Measurements from ENCODE around the gene CELF2. TPM values are rescaled to one million over a fixed set of nuclear protein-coding genes. Genes with fewer than 3 reads are reported as not detected.

The CELF2 gene
- total RNA-seq, 1 donor = 135 TPM

DNA sequence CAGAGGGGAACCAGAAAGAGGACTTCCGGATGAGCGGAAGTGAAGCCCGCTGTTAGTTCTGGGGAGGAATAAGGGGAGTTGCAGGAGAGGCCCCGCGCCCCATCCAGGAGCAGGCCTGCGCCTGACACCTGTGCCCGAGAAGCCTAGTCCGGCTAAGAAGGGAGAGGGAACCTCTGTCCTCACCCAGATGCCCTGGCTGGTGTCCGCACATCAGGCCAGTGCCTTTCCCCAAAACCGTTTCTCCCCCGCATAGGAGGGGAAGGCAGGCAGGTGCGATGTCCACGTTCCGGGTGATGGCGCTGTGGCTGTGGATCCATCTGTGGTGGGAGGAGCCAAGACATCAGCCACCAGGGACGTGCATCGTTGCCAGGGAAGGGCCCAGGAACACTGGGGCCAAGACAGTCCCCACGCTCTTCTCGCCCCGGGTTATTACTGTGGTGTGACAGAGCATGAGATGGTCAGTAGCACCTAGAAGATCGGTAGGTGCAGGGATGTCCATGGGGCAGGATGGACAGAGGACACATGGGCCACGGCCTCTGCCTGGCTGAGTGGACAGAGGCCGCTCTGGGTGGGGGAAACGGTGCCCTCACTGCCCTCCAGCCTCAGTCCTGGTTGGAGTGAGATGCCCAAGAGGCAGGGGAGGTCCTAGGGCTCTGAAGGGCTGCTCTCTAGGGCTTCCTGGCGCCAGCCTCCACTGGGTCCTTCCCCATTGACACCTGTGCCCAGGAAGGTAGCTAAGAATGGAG, 262.7 kb downstream of the CELF2 start:
- Histone ChIP-seq H3K4me1 (ENCODE audit: insufficient read depth, low read length) (peaks cover 34% of the 10 kb centered on the region), H3K4me3 (ENCODE audit: low read length) (no peak overlapping the region), H3K27me3 (ENCODE audit: insufficient read depth, low read length) (no peaks in the 10 kb centered on the region), H3K9me3 (ENCODE audit: low read depth, low read length) (no peaks in the 10 kb centered on the region)

- H3K9me3 ChIP-seq (ENCODE audit: low read depth, low read length) = no peaks in the 10 kb centered on the region
- H3K4me1 ChIP-seq (ENCODE audit: insufficient read depth, low read length) = peaks cover 42% of the 10 kb centered on the region
- no peak overlapping the region for H3K4me3 ChIP-seq (ENCODE audit: low read length)
- H3K27me3 ChIP-seq (ENCODE audit: insufficient read depth, low read length) = no peaks in the 10 kb centered on the region
Observed at GRCh38 chr10:11282156-11282555, 264.5 kb downstream of the CELF2 start.

DNA sequence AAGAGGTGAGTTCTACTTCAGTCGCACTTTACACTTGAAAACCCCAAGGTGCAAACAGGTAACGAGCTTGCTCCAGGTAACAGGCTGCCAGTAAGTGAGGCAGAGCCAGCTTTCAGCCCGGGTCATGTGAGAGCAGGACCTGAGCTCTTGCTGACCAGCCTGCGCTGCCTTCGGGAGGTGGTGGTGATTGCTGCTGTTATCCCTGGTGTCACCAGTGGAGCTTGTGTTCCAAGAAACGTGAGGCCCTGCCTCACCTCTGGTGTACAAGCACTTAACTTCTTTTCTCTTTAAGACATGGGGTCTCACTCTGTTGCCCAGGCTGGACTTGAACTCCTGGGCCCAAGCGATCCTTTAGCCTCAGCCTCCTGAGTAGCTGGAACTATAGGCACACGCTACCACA, 265.0 kb downstream of the CELF2 start:
- Histone ChIP-seq H3K4me3 (ENCODE audit: low read length) (no peak overlapping the region), H3K9me3 (ENCODE audit: low read depth, low read length) (no peaks in the 10 kb centered on the region), H3K4me1 (ENCODE audit: insufficient read depth, low read length) (peaks cover 42% of the 10 kb centered on the region), H3K27me3 (ENCODE audit: insufficient read depth, low read length) (no peaks in the 10 kb centered on the region)

GRCh38 chr10:11284291-11285085, 266.8 kb downstream of the CELF2 start:
- Histone ChIP-seq H3K27me3 (ENCODE audit: insufficient read depth, low read length) (no peaks in the 10 kb centered on the region), H3K4me1 (ENCODE audit: insufficient read depth, low read length) (peaks cover 42% of the 10 kb centered on the region), H3K9me3 (ENCODE audit: low read depth, low read length) (no peaks in the 10 kb centered on the region), H3K4me3 (ENCODE audit: low read length) (no peak overlapping the region)

DNA sequence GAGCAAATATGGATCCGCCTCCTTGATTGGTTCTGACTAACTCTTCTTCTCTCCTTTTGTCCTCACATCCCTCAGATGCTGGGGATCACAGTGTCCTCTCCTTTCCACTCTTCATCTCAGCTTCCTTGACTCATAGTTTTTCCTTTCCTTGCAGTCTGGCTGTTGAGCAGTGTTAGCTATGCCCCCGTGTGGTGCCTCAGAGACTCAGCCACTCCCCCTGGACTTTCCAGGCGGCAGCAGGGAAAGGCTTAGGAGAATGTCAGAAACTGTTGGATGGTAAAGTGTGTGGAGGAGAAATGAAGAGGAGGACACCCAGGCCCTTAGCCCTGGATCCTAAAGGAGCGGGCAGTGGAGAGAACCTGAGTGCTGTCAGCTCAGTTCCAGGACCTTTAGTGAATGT, 267.5 kb downstream of the CELF2 start:
- peaks cover 42% of the 10 kb centered on the region for H3K4me1 ChIP-seq (ENCODE audit: insufficient read depth, low read length)

DNA sequence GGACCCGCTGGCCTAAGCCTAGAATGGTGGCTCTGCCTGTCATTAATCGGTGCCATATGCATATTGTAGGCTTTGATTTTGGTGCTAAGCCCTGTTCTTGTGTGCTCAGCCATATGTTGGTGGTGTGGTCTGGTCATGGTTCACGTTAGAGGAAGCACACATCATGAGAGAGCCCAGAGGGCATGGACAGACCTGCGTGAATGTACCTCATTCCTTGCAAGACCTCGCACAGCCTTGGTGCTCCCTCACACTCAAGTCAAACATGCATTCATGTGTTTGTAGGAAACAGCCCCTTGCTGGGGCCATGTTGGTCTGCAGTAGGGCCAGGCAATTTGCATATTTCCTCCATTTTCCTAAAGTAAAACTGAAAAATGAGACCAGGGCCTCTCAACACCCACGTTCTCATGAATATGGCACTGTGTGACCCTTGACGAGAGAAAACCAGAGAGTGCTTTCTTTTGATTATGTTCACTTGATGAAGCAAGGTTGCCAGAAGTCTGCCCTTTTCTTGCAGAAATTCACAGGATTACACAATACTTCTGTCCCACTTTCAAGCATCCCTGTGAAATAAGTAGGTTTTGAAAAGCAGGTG, 268.7 kb downstream of the CELF2 start:
- no peak overlapping the region for H3K4me3 ChIP-seq (ENCODE audit: low read length)
- no peaks in the 10 kb centered on the region for H3K27me3 ChIP-seq (ENCODE audit: insufficient read depth, low read length)
- peaks cover 32% of the 10 kb centered on the region for H3K4me1 ChIP-seq (ENCODE audit: insufficient read depth, low read length)
- H3K9me3 ChIP-seq (ENCODE audit: low read depth, low read length) = no peaks in the 10 kb centered on the region

More for the DNA sequence above, 267.5 kb downstream of the CELF2 start:
- Histone ChIP-seq H3K9me3 (ENCODE audit: low read depth, low read length) (no peaks in the 10 kb centered on the region), H3K27me3 (ENCODE audit: insufficient read depth, low read length) (no peaks in the 10 kb centered on the region), H3K4me3 (ENCODE audit: low read length) (no peak overlapping the region)

GRCh38 chr10:11288302-11288701, 270.6 kb downstream of the CELF2 start:
- no peak overlapping the region for H3K4me3 ChIP-seq (ENCODE audit: low read length)
- no peaks in the 10 kb centered on the region for H3K27me3 ChIP-seq (ENCODE audit: insufficient read depth, low read length)
- H3K4me1 ChIP-seq (ENCODE audit: insufficient read depth, low read length) = peaks cover 19% of the 10 kb centered on the region
- H3K9me3 ChIP-seq (ENCODE audit: low read depth, low read length) = no peaks in the 10 kb centered on the region

DNA sequence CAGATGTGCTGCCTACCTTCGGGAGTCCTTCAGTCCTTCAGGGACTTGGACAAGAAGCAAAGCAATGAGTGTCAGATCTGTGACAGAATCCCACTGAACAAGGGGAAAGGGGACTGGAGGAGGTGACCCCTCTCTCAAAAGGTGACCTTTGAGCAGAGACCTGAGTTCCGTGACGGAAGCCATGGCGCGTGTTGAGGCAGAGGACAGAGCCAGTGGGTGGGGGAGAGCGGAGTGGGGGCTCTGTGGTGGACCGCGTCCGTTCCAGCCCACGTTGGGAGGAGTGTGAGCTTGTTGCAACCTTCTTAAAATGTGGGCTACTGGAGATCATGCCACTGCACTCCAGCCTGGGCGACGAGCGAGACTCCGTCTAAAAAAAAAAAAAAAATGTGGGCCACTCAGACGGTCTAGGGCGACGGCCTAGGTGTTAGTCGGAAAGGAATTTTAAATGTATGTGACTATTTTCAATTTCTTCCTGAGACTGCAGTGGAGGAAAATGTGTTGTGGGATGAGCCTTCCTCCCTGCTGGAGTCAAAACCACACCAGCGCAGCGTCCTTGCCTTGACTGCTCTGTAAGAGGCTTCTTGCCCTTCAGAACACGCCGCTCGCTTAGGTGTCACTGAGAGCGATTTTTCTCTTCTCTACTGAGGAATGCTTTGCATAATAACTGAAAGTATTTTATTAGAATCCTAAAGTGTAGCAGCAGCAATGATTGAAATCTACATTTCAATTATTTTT, 272.7 kb downstream of the CELF2 start:
- H3K9me3 ChIP-seq (ENCODE audit: low read depth, low read length) = no peaks in the 10 kb centered on the region
- H3K4me1 ChIP-seq (ENCODE audit: insufficient read depth, low read length) = peaks cover 9% of the 10 kb centered on the region
- no peak overlapping the region for H3K4me3 ChIP-seq (ENCODE audit: low read length)
- no peaks in the 10 kb centered on the region for H3K27me3 ChIP-seq (ENCODE audit: insufficient read depth, low read length)

DNA sequence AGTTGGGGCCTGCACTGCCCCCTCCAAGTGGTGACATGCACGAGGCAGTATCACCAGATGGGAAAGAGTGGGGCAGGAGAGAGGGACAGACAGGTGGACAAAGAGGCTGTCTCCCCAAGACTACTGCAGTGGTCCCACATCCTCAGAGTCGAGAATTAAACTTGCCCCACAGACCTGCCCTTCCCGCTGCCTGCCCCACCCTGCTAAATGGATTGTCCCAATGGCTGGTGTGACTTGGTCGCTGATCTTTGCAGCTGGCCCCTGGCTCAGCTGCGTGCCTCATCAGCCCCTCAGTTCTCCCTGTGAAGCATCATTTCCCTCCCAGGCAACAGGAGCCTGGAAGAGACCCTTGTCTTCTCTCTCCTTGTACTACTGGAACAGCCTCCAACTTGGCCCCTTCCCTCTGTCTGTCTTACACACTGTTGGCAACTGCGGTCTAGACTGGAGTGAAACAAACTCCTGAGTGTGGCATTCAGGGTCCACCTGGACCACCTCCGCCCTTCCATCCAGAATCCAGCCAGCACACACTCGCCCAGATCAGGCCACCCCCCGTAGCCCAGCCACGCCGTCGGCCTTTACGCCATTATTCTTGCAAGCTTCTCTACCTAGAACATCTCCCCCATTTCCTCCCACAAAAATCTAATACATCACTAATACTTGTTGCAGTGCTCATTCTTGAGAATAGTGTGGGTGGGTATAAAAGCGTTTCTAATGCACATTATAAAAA, 275.1 kb downstream of the CELF2 start:
- Histone ChIP-seq H3K27me3 (ENCODE audit: insufficient read depth, low read length) (no peaks in the 10 kb centered on the region), H3K4me1 (ENCODE audit: insufficient read depth, low read length) (no peaks in the 10 kb centered on the region), H3K9me3 (ENCODE audit: low read depth, low read length) (no peaks in the 10 kb centered on the region), H3K4me3 (ENCODE audit: low read length) (no peak overlapping the region)

DNA sequence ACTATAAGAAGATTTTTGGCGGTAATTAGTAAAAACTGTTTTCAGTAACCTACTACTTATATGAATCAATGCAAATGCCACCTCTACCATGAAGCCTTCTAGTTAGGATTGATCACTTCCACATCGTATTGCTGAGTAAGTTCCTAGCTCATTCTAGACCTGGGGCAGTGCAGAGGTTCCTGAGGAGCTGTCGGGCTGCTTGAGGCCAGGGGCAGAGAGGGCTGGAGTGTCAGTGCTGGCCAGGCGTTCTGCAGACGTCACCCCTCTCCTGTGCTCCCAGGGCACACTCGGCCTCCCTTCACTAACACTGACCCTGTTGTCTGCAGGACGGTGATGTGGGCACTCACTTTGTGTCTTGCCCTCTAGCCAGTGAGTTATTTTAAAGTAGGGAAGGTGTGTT, 275.7 kb downstream of the CELF2 start:
- Histone ChIP-seq H3K9me3 (ENCODE audit: low read depth, low read length) (no peaks in the 10 kb centered on the region), H3K4me1 (ENCODE audit: insufficient read depth, low read length) (no peaks in the 10 kb centered on the region), H3K27me3 (ENCODE audit: insufficient read depth, low read length) (no peaks in the 10 kb centered on the region), H3K4me3 (ENCODE audit: low read length) (no peak overlapping the region)

DNA sequence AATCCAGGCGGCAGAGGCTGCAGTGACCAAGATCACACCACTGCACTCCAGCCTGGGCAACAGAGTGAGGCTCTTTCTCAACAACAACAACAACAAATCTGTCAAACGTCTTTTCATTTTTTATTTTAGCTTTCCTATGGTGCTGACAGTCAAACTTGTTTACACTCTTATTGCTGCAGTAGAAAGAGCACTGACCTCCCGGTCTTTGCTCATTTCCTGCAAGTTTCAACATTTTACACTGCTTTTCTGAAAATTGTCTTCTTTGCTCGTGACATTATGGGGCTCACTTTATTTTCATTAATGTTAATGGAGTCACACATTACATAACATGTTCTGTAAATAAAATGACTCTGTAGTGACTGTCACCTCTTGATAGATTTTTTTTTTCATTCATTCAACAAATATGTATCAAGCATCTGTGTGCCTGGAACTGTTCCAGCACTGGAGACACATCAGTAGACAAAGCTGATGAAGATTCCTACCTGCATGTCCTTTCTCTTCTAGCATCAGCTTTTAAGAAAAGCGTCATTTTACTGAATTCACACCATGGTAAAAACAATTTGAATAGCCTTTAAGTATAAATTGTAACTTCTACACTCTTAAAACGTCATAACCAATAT, 277.3 kb downstream of the CELF2 start:
- Histone ChIP-seq H3K9me3 (ENCODE audit: low read depth, low read length) (no peaks in the 10 kb centered on the region), H3K27me3 (ENCODE audit: insufficient read depth, low read length) (no peaks in the 10 kb centered on the region), H3K4me1 (ENCODE audit: insufficient read depth, low read length) (no peaks in the 10 kb centered on the region), H3K4me3 (ENCODE audit: low read length) (no peak overlapping the region)

- Histone ChIP-seq H3K27me3 (ENCODE audit: insufficient read depth, low read length) (no peaks in the 10 kb centered on the region), H3K4me3 (ENCODE audit: low read length) (no peak overlapping the region), H3K4me1 (ENCODE audit: insufficient read depth, low read length) (no peaks in the 10 kb centered on the region), H3K9me3 (ENCODE audit: low read depth, low read length) (no peaks in the 10 kb centered on the region)
Observed at GRCh38 chr10:11295492-11295891, 277.8 kb downstream of the CELF2 start.

DNA sequence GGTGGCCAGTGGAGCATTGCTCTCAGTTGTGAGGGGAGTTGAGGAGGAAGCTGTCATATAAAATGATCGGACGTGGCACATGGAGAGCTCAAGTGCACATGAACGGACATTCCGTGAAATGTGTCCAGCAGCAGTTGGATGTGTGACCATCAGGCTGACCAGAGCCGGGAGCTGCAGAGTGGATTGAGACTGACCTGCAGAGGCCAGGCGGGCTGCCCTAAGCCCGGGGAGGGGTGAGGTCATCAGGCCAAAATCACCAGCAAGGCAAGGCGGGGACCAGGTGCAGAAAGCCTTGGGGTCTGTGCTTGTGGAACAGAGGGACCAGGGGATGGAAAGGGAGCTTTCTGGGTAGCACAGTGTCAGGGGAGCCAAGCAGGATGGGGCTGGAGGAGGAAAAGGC, 279.5 kb downstream of the CELF2 start:
- no peaks in the 10 kb centered on the region for H3K9me3 ChIP-seq (ENCODE audit: low read depth, low read length)
- no peak overlapping the region for H3K4me3 ChIP-seq (ENCODE audit: low read length)
- H3K4me1 ChIP-seq (ENCODE audit: insufficient read depth, low read length) = no peaks in the 10 kb centered on the region
- no peaks in the 10 kb centered on the region for H3K27me3 ChIP-seq (ENCODE audit: insufficient read depth, low read length)

- Histone ChIP-seq H3K4me1 (ENCODE audit: insufficient read depth, low read length) (no peaks in the 10 kb centered on the region), H3K4me3 (ENCODE audit: low read length) (no peak overlapping the region), H3K9me3 (ENCODE audit: low read depth, low read length) (no peaks in the 10 kb centered on the region), H3K27me3 (ENCODE audit: insufficient read depth, low read length) (no peaks in the 10 kb centered on the region)
Observed at GRCh38 chr10:11298116-11298515, 280.4 kb downstream of the CELF2 start.

Measured in mononuclear cell (primary cell).